ENCODE measurements around the gene PPP6C.
"Not testable (repeated sequence)": the region's sequence is repeated elsewhere in the genome, so short reads cannot be mapped to it uniquely, and the experiment has no call there.

The PPP6C gene

GRCh38 chr9:125140576-125140975 is 49.0 kb downstream of the PPP6C start:
- no peak for DNase-seq

- no peak for DNase-seq
These were observed 52.4 kb downstream of the PPP6C start for GRCh38 chr9:125137200-125137599.

- DNase-seq, result no peak
These were observed 54.6 kb downstream of the PPP6C start for GRCh38 chr9:125134976-125135375.

GRCh38 chr9:125133403-125134329 is 55.9 kb downstream of the PPP6C start:
- no peak for DNase-seq

GRCh38 chr9:125131778-125132177 is 57.8 kb downstream of the PPP6C start:
- no peak for DNase-seq

- no peak for DNase-seq
These were observed 63.4 kb downstream of the PPP6C start for GRCh38 chr9:125126019-125126746.

GRCh38 chr9:125125523-125125922 is 64.1 kb downstream of the PPP6C start:
- no peak for DNase-seq

GRCh38 chr9:125121146-125121545 is 68.5 kb downstream of the PPP6C start:
- DNase-seq, result no peak

- no peak for DNase-seq
These were observed 69.8 kb downstream of the PPP6C start for GRCh38 chr9:125119643-125120286.

- DNase-seq, result not testable (repeated sequence)
These were observed 70.9 kb downstream of the PPP6C start for GRCh38 chr9:125118696-125119095.

- not testable (repeated sequence) for DNase-seq
These were observed 75.1 kb downstream of the PPP6C start for GRCh38 chr9:125114503-125114902.

- no peak for DNase-seq
These were observed 79.1 kb downstream of the PPP6C start for GRCh38 chr9:125110464-125110863.

- DNase-seq, result not testable (repeated sequence)
These were observed 81.1 kb downstream of the PPP6C start for GRCh38 chr9:125108541-125108940.

- DNase-seq, result no peak
These were observed 83.2 kb downstream of the PPP6C start for GRCh38 chr9:125106285-125106893.

GRCh38 chr9:125103770-125104460 is 85.7 kb downstream of the PPP6C start:
- no peak for DNase-seq

GRCh38 chr9:125103021-125103420 is 86.6 kb downstream of the PPP6C start:
- no peak for DNase-seq

GRCh38 chr9:125100822-125101221 is 88.8 kb downstream of the PPP6C start:
- no peak for DNase-seq

- no peak for DNase-seq
These were observed 89.8 kb downstream of the PPP6C start for GRCh38 chr9:125099816-125100215.
